Stimulated activated CD4-positive, alpha-beta T cell treated with anti-CD3 and anti-CD28 coated beads, Interleukin-1b, Interleukin-23, amount 100 ng/mL, for 1 hour (primary cell): ENCODE measurements around the gene SUPT6H.
"Not testable (repeated sequence)": the region's sequence is repeated elsewhere in the genome, so short reads cannot be mapped to it uniquely, and the experiment has no call there.

Source experiments
- DNase-seq, 2 donors: peaks; one replicate each; pipeline ENCODE4 v3.0.0-alpha.2; 2020; ENCODE audit warnings: low read depth in 2 of 2

SUPT6H gene

DNA sequence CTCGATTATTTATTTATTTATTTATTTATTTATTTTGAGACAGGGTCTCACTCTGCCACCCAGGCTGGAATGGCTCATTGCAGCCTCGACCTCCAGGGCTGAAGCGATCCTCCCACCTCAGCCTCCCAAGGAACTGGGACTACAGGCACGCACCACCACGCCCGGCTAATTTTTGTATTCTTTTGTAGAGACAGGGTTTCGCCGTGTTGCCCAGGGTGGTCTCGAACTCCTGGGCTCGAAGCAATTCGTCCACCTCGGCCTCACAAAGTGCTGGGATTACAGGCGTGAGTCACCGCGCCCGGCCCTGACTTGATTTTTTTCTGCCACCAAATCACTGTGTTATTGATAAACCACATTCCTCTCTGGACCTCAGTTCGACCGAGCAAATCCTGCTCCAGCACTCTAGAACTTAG, 57.0 kb downstream of the SUPT6H start:
- no peak for DNase-seq

- no peak for DNase-seq
Observed at GRCh38 chr17:28720247-28720996, 58.4 kb downstream of the SUPT6H start.

- not testable (repeated sequence) for DNase-seq
Observed at GRCh38 chr17:28720997-28721329, 59.0 kb downstream of the SUPT6H start.

DNA sequence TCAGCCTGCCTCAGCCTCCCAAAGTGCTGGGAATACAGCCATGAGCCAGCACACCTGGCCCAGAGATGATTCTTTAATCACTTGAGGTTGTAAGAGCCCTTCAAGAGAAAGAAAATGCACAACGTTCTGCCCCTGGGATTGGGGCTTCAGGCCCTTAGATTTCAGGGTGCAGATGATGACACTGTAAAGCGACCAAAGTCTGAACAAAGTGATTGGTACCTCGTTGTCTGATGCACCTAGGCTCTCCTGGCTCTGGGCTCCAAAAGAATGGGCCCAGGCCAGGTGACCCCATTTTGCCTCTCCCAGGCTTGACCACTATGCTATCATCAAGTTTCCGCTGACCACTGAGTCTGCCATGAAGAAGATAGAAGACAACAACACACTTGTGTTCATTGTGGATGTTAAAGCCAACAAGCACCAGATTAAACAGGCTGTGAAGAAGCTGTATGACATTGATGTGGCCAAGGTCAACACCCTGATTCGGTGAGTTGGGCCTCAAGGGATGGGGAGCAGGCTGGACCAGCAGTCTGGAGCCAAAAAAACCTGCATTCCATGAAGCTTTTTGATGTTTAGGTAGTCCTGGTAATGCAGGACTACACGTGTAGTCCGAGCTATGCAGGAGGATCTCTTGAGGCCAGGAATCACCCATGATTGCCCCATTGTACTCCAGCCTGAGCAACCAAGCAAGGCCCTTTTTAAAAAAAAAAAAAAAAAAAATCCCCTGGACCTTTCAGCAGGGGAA, 60.6 kb downstream of the SUPT6H start:
- DNase-seq = no peak

GRCh38 chr17:28723159-28723835, 61.3 kb downstream of the SUPT6H start:
- no peak for DNase-seq

- not testable (repeated sequence) for DNase-seq
Observed at GRCh38 chr17:28723836-28724499, 62.0 kb downstream of the SUPT6H start.

DNA sequence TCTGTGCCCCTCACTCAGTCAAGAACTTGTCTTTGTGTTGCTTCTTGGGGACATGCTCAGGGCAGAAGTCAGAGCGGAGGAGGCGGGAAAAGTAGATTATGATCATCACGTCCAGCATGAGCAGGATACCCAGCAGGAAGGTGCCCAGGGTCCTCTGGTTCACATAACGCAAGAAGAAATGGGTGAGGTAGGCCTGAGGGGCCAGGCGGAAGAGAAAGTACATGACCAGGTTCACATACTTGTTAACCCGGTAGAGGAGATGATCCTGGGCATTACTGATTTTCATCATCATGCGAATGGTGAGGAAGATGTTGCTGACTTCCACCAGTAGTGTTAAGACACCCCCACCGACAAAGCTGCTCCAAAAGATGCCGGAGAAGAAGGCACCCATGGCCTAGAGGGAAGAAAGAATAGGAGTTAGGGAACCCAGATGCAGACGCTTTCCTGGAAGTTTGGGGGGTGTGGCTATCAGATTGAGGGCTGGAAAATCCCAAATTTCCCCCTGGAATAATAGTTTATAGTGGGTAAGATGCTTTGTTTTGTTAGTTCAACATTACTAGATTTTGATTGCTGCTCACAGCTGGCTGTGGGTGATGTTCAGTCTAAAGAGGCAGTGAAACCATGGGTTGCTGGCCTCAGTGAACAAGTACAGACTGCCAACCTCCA, 62.6 kb downstream of the SUPT6H start:
- no peak for DNase-seq

DNA sequence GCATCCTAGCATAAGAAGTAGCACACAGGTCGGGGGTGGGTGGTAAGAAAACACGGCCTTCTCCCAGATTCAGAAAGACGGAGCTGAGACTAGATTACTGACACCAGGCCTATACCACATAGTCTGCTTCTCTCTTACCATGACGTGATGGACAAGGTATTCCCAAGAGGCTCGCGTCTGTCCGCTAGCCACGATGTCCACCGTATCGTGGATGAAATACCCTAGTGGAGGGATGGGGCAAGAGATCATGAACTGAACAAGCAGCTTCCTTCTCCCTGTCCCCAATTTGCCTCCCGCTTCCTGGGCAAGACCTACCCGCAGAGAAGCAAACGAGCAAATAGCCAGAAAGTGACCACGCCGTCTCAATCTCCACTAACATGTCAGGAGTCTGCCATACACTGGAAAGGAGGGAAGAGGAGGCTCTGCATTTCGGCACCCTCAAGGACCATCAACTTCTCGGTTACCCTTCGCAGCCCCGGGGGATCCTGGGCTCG, 63.2 kb downstream of the SUPT6H start:
- no peak for DNase-seq

DNA sequence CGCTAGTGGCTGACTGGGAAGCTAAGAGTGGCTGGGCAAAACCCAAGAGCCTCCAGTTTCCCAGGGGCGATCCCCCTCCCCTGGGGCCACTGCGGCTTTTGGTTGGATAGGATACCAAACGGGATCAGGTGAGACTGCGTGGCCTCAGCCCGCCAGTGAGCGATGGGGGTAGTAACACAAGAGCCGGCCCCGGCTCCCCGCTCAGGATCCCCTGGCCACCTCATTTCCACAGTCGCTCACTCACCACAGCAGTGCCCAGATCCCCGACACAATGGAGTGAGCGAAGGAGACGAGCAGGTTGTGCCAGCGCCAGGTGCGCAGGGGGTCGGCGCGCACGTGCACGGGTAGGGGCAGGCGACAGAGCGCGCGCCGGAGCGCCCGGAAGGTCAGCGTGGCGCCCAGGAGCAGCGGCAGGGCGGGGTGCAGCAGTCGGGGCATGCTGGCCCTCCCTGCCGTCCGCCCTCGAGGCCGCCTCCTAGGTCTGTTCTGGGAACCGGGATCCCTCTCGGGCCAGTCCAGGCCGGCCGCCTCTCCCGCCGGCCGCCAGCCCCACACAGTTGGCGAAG, 63.7 kb downstream of the SUPT6H start:
- no peak for DNase-seq

- no peak for DNase-seq
Observed at GRCh38 chr17:28726226-28726626, 64.2 kb downstream of the SUPT6H start, which contains the start of gene TLCD1. Gene TLCD1, minus strand, starts transcription at chr17:28726233. Its CDS starts 136 bp downstream, at chr17:28726097.

DNA sequence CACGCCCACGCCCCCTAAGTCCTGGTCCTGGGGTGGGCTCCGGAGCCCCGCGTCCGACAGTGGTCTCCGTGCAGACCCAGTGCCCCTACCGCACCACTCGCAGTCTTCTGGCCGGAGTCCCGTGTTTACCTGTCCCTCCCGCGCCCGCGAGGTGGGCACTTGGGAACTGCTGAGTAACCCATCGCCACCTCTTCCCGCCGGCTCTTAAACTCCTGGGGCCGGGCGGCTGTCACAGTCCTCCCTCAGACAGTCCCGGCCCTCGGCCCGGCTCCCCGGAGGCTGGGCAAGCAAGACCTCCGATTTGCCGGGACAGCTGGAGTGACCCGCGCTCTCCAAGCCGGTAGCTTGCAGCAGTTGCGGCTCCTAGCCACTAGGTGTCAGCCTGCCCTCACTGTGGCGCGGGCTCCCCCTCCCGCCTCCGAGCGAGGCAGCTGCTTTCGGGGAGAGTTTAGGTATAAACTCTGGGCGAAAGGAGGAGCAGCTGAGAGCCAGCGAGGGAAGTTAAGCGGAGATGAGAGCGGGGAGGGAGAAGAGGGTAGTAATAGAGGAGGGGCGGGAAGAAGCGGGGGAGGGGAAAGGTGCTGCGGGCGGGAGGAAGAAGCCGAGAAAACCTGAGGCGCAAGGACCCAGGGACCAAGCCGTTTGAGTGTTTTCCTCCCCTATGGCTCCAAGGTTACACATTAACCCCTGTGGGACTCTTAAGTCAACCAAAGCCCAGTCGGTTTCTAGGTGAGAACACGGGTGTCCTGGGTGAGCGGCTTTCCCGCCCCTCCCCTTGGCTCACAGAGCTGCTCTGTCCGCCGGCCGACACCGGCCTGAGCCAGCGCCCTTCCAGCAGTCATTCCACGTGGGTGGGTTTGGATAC, 64.9 kb downstream of the SUPT6H start:
- peak; percentile 79 to 85 for DNase-seq

DNA sequence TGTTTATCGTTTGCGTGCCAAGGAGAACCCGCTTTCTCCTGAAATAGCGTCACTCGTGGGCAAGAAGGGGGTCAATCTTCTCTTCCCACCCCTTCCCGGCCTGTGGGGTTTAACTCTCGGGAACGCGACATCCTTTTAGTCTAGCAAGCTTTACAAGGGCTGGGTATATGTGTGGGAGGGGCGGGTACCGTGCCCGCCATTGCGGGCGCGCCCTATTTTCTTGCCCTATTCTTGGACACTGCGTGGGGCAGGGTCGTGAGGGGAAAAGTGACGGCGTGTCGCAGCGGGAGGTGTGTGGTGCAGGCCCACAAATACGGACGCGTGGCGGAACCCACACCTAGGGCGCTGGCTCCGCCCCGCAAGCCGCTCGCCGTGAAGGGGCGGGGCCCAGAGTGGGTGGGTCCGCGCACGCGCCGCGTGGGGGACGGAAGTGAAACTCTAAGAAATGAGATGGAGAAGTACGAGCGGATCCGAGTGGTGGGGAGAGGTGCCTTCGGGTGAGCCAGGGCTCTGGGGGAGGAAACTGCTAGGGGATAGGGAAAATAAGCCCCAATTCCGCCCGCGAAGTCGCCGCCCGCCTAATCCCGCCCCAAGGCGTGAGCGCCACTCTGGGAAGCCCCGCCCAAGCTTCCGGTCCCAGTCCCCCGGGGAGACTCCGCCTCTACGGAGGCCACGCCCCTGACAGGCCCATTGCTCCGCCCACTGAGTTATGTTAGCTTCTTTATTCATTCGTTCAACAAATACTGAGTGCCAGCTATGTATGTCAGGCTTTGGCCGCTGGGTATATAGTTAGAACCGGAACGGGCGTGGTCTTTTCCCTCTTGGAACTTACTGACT, 66.6 kb downstream of the SUPT6H start, which contains the start of gene NEK8:
TSS of gene NEK8 (plus strand) at position 425 of the 837 bp plus-strand sequence. CDS start at position 451, 26 bp downstream.
- peak; percentile 94 to 98 for DNase-seq

DNA sequence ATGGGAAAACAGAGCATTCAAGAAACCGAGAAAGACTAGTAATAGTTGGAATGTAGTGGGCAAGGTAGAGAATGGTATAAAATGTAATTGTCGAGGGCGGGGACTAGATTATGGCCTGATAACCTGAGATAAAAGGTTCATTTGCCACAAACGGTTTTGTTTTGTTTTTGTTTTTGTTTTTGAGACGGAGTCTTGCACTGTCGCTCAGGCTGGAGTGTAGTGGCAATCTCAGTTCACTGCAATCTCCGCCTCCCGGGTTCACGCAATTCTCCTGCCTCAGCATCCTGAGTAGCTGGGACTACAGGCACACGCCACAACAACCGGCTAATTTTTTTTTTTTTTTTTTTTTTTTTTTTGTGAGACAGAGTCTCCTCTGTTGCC, 67.9 kb downstream of the SUPT6H start:
- no peak for DNase-seq

DNA sequence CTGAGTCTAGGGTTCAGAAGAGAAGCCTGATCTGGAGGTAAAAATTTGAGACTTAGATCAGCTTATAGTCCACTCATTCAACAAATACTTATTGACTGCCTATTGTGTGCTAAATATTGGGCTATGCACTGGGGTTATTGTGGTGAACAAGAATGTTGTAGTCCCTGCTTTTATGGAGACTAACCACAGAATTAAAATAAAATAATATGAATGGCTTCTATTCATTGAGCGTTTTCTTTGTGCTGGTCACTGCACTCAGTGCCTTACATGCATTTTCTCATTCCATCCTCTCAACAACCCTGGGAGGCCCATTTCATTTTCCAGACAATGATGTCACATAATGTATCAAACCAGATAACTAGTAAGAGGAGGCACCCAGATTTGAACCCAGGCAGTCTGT, 71.3 kb downstream of the SUPT6H start:
- no peak for DNase-seq

DNA sequence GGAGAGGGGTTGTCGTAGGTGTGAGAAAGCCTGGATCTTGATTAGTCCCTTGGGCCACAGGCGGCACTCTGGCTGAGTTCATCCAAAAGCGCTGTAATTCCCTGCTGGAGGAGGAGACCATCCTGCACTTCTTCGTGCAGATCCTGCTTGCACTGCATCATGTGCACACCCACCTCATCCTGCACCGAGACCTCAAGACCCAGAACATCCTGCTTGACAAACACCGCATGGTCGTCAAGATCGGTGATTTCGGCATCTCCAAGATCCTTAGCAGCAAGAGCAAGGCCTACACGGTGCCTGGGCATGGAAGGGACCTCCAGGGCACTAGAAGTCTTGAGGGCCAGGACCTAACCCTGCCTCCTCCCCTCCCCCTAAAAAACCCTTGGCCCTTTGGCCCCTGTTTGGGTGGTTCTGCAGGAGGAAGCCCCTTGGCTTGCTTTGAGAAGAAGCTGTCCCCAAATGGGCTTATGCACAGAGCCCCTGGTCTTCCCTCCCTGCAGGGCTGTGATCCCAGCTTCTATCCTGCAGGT, 72.8 kb downstream of the SUPT6H start:
- DNase-seq = no peak

- no peak for DNase-seq
Observed at GRCh38 chr17:28735242-28735722, 73.3 kb downstream of the SUPT6H start.

DNA sequence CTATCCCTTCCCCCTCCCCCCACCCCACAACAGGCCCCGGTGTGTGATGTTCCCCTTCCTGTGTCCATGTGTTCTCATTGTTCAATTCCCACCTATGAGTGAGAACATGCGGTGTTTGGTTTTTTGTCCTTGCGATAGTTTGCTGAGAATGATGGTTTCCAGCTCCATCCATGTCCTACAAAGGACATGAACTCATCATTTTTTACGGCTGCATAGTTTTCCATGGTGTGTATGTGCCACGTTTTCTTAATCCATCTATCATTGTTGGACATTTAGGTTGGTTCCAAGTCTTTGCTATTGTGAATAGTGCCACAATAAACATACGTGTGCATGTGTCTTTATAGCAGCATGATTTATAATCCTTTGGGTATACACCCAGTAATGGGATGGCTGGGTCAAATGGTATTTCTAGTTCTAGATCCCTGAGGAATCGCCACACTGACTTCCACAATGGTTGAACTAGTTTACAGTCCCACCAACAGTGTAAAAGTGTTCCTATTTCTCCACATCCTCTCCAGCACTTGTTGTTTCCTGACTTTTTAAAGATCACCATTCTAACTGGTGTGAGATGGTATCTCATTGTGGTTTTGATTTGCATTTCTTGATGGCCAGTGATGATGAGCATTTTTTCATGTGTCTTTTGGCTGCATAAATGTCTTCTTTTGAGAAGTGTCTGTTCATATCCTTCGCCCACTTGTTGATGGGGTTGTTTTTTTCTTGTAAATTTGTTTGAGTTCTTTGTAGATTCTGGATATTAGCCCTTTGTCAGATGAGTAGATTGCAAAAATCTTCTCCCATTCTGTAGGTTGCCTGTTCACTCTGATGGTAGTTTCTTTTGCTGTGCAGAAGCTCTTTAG, 74.1 kb downstream of the SUPT6H start:
- not testable (repeated sequence) for DNase-seq

DNA sequence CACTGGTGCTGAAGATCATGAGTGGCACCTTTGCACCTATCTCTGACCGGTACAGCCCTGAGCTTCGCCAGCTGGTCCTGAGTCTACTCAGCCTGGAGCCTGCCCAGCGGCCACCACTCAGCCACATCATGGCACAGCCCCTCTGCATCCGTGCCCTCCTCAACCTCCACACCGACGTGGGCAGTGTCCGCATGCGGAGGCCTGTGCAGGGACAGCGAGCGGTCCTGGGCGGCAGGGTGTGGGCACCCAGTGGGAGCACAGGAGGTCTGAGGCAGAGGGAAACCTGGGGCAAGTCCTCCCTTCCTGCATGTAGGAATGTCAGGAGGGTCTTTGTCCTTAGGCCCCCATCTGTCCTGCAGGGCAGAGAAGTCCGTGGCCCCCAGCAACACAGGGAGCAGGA, 75.3 kb downstream of the SUPT6H start:
- no peak for DNase-seq
